GM12873 (cell line): Measurements from ENCODE around the gene PMAIP1.

Source experiments
- TF ChIP-seq, protein P1 (sequence below): IDR thresholded peaks from 2 replicates; pipeline ENCODE4 v1.5.1; 2012; ENCODE audit warnings: low read depth, mild to moderate bottlenecking, moderate library complexity, low read length, control low read depth; ENCODE audit not compliant: insufficient read depth; ENCODE audit errors: missing control alignments

The PMAIP1 gene

DNA sequence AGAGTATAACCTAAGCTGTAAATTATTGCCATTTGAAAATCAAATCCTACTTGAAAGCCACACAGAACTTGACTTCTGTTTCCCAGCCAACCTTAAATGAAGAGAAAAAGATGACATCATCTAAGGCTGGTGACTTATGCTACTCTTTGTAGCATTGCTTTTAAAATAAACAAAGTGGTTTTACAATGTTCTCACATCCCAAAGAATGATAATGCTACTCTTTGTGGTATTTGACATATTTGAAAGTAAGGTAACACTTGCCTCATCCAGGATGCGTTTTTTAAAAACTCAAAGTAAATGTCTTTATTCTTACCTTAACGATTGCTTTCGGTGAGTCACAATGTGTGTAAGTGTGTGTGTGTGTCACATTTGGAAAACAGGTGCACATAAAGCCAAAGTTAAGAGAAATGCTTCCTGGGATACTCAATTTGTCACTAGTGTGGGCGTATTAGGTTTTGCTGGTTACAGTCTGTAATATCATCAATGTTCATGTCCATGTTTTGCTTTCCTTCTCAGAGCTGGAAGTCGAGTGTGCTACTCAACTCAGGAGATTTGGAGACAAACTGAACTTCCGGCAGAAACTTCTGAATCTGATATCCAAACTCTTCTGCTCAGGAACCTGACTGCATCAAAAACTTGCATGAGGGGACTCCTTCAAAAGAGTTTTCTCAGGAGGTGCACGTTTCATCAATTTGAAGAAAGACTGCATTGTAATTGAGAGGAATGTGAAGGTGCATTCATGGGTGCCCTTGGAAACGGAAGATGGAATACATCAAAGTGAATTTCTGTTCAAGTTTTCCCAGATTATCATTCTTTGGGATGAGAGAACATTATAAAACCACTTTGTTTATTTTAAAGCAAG is 2.6 kb downstream of the PMAIP1 start:
- TF ChIP-seq, protein P1, sequence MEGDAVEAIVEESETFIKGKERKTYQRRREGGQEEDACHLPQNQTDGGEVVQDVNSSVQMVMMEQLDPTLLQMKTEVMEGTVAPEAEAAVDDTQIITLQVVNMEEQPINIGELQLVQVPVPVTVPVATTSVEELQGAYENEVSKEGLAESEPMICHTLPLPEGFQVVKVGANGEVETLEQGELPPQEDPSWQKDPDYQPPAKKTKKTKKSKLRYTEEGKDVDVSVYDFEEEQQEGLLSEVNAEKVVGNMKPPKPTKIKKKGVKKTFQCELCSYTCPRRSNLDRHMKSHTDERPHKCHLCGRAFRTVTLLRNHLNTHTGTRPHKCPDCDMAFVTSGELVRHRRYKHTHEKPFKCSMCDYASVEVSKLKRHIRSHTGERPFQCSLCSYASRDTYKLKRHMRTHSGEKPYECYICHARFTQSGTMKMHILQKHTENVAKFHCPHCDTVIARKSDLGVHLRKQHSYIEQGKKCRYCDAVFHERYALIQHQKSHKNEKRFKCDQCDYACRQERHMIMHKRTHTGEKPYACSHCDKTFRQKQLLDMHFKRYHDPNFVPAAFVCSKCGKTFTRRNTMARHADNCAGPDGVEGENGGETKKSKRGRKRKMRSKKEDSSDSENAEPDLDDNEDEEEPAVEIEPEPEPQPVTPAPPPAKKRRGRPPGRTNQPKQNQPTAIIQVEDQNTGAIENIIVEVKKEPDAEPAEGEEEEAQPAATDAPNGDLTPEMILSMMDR: no peak

DNA sequence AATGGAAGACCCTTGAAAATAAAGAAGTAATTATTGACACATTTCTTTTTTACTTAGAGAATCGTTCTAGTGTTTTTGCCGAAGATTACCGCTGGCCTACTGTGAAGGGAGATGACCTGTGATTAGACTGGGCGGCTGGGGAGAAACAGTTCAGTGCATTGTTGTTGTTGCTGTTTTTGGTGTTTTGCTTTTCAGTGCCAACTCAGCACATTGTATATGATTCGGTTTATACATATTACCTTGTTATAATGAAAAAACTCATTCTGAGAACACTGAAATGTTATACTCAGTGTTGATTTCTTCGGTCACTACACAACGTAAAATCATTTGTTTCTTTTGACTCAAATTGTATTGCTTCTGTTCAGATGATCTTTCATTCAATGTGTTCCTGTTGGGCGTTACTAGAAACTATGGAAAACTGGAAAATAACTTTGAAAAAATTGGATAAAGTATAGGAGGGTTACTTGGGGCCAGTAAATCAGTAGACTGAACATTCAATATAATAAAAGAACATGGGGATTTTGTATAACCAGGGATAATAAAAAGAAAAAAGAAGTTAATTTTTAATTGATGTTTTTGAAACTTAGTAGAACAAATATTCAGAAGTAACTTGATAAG is 3.3 kb downstream of the PMAIP1 start:
- TF ChIP-seq, protein P1: no peak

- TF ChIP-seq, protein P1: no peak
These were observed 4.3 kb downstream of the PMAIP1 start for GRCh38 chr18:59904011-59904601.

- TF ChIP-seq, protein P1: no peak
These were observed 5.9 kb downstream of the PMAIP1 start for GRCh38 chr18:59905686-59906091.

DNA sequence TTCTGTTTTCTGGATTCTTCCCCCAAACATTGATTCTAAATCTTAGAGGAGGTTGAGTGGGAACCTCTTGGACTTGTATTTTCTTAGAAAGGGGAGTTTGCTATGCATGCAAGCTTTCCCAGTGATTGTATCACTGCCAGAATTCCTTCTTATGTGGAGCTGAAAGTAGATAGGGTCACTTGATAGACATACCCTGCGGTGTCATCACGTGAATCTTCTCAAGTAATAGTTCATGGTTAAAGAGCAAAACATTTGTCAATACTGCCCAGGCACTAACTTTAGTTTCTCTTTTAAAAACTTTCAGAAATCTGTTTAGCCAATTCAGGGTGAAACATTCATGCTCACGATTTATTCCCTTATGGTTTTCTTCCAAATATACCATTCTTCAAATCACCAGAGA is 6.4 kb downstream of the PMAIP1 start:
- TF ChIP-seq, protein P1: no peak

GRCh38 chr18:59907172-59907571 is 7.4 kb downstream of the PMAIP1 start:
- TF ChIP-seq, protein P1: no peak

DNA sequence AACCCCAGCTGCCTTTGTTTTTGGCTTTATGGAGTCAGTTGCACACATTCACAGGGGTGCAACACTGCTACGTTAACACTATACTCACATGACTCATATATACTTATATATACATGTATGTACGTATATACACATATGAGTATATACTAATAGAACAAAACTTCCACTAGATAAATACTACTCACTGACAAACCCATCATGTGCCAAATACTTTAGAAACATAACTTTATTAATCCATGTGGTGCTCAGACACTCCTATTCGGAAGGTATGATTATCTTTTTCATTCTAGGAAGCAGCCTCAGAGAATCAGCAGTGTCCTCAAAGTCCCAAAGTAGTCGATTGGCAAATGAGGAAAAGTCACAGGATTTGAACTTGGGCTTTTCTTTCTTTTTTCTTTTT is 7.9 kb downstream of the PMAIP1 start:
- TF ChIP-seq, protein P1: no peak
